Measurements from ENCODE around the gene TMEM138. TPM values are rescaled to one million over a fixed set of nuclear protein-coding genes. Genes with fewer than 3 reads are reported as not detected.

The TMEM138 gene
- total and polyA plus RNA-seq, 2 of the 13 experiments (the other 11 are each of a cell fraction or from before 2014, with no cell fraction given), result 43.5 to 61.0 TPM

DNA sequence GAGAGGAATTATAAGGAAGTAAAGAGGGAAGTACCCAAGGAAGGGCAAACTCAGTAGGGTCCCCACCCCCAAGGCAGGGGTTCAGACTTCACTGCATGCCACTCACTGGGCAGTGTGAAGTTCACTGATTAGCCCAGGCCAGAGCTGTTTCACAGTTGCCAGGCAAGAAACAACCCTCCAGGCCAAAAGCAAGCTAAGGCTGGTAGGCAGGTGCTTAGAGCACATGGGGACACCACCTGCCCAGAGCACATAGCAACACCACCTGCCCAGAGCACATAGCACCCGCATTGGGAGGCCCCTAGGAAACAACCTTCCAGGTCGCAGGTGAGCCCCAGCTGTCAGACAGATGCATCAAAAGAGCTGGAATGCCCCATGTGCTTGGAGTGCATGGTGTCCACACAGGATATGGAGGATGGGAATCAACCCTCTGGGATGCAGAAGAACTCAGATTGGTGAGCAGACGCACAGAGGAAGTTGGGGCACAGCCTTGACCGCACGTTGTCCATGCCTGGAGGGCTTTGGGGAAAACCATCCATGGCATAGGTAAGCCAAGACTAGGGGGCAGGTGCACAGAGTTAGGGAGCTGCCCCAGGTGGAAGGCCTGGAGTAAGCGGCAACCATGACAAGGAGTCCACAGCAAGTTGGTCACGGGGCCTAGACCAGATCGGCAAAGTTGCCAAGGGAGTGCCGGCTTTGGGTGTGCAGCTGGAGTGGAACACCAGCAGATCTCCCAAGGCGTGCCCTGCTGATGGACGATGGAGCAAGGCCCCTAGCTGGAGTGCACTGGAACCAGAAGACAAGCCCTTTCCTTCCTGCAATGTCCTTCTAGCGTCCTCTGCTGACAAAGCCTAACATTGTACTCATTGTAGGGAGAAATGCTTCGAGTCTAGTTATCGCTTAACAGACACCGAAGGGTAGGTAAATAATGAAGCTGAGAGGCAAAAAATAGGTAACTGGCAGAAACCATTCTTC, 22.4 kb downstream of the TMEM138 start (continued):
- TF ChIP-seq ZNF546 (CRISPR knock-in tag; conservative IDR thresholded peaks at IDR 0.05) (no peak), ZNF432 (CRISPR knock-in tag; IDR thresholded peaks at IDR 0.05; ENCODE audit: borderline replicate concordance) (no peak), ZBTB42 (CRISPR knock-in tag; IDR thresholded peaks at IDR 0.05) (no peak), ZBTB38 (CRISPR knock-in tag; IDR thresholded peaks at IDR 0.05) (peak; percentile 68; the same call in 1 of the 2 replicates), ZNF761 (CRISPR knock-in tag; conservative IDR thresholded peaks at IDR 0.05) (0 out of 2 replicates have a peak, but pooled peaks have one; percentile 39), CBFB (CRISPR knock-in tag; IDR thresholded peaks at IDR 0.05) (no peak), ELF3 (CRISPR knock-in tag; IDR thresholded peaks at IDR 0.05) (no peak), RELA (CRISPR knock-in tag; IDR thresholded peaks at IDR 0.05) (no peak), STAG1 (CRISPR knock-in tag; IDR thresholded peaks at IDR 0.05) (peak; percentile 70), ZSCAN21 (CRISPR knock-in tag; IDR thresholded peaks at IDR 0.05; ENCODE audit: borderline replicate concordance) (0 out of 2 replicates have a peak, but pooled peaks have one; percentile 37)
- TF ChIP-seq, protein P1, sequence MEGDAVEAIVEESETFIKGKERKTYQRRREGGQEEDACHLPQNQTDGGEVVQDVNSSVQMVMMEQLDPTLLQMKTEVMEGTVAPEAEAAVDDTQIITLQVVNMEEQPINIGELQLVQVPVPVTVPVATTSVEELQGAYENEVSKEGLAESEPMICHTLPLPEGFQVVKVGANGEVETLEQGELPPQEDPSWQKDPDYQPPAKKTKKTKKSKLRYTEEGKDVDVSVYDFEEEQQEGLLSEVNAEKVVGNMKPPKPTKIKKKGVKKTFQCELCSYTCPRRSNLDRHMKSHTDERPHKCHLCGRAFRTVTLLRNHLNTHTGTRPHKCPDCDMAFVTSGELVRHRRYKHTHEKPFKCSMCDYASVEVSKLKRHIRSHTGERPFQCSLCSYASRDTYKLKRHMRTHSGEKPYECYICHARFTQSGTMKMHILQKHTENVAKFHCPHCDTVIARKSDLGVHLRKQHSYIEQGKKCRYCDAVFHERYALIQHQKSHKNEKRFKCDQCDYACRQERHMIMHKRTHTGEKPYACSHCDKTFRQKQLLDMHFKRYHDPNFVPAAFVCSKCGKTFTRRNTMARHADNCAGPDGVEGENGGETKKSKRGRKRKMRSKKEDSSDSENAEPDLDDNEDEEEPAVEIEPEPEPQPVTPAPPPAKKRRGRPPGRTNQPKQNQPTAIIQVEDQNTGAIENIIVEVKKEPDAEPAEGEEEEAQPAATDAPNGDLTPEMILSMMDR (CRISPR knock-in tag; IDR thresholded peaks at IDR 0.05), result peak; percentile 83
- TF ChIP-seq, protein P2, sequence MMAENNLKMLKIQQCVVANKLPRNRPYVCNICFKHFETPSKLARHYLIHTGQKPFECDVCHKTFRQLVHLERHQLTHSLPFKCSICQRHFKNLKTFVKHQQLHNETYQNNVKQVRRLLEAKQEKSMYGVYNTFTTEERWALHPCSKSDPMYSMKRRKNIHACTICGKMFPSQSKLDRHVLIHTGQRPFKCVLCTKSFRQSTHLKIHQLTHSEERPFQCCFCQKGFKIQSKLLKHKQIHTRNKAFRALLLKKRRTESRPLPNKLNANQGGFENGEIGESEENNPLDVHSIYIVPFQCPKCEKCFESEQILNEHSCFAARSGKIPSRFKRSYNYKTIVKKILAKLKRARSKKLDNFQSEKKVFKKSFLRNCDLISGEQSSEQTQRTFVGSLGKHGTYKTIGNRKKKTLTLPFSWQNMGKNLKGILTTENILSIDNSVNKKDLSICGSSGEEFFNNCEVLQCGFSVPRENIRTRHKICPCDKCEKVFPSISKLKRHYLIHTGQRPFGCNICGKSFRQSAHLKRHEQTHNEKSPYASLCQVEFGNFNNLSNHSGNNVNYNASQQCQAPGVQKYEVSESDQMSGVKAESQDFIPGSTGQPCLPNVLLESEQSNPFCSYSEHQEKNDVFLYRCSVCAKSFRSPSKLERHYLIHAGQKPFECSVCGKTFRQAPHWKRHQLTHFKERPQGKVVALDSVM (CRISPR knock-in tag; IDR thresholded peaks at IDR 0.05), result no peak
